Keratinocyte (primary cell): Measurements from ENCODE around the gene KSR2. TPM values are rescaled to one million over a fixed set of nuclear protein-coding genes. Genes with fewer than 3 reads are reported as not detected.

Experiments
- DNase-seq: peaks from one replicate; pipeline ENCODE4 v3.0.0-alpha.2; 2011; ENCODE audit warnings: low read depth, missing footprints, low spot score
- FAIRE-seq: peaks from 2 replicates; lab custom pipeline; 2011; peaks lifted over from hg19 to GRCh38; lab: Jason Lieb, UNC
- H2AFZ ChIP-seq: 2 replicates; pipeline ENCODE4 v1.6.0; 2012; ENCODE audit warnings: low read length, control low read depth, inconsistent platforms; ENCODE audit not compliant: control insufficient read depth
- H3K27ac ChIP-seq: 2 replicates; pipeline ENCODE4 v1.5.1; 2011; ENCODE audit warnings: low read length; ENCODE audit not compliant: control insufficient read depth, insufficient read depth
- H3K27me3 ChIP-seq: 3 replicates; pipeline ENCODE4 v1.6.0; 2011; ENCODE audit warnings: low read length; ENCODE audit not compliant: control insufficient read depth, insufficient read depth; ENCODE audit errors: extremely low read depth
- H3K36me3 ChIP-seq, 2 experiments: 2 replicates in 1 of 2; 3 replicates in 1 of 2; pipeline ENCODE4 v1.5.1; 2011; ENCODE audit warnings: low read length in 2 of 2, mild to moderate bottlenecking in 1 of 2; ENCODE audit not compliant: control insufficient read depth in 2 of 2, insufficient read depth in 2 of 2; ENCODE audit errors: extremely low read depth in 1 of 2
- H3K4me1 ChIP-seq: 3 replicates; pipeline ENCODE4 v1.5.1; 2011; ENCODE audit warnings: low read length; ENCODE audit not compliant: control insufficient read depth, insufficient read depth; ENCODE audit errors: extremely low read depth
- H3K4me2 ChIP-seq: 3 replicates; pipeline ENCODE4 v1.6.0; 2011; ENCODE audit warnings: low read depth, low read length; ENCODE audit not compliant: control insufficient read depth, insufficient read depth; ENCODE audit errors: extremely low read depth
- H3K4me3 ChIP-seq, 3 experiments: fragments of 200-600 bp in 1 of 3; sonication (generic) in 1 of 3; 2 replicates in 2 of 3; 3 replicates in 1 of 3; pipeline ENCODE4 v1.5.1; 2011 to 2016; ENCODE audit warnings: low read length in 3 of 3, mild to moderate bottlenecking in 3 of 3, control low read depth in 2 of 3, inconsistent platforms in 1 of 3, low read depth in 1 of 3, mixed read lengths in 1 of 3, mixed run types in 1 of 3, moderate library complexity in 1 of 3; ENCODE audit not compliant: control insufficient read depth in 2 of 3, insufficient read depth in 2 of 3; ENCODE audit errors: extremely low read depth in 1 of 3
- H3K79me2 ChIP-seq: 2 replicates; pipeline ENCODE4 v1.6.0; 2012; ENCODE audit warnings: low read length; ENCODE audit not compliant: control insufficient read depth, insufficient read depth
- H3K9ac ChIP-seq: 3 replicates; pipeline ENCODE4 v1.6.0; 2011; ENCODE audit warnings: low read length; ENCODE audit not compliant: control insufficient read depth, insufficient read depth; ENCODE audit errors: extremely low read depth
- H3K9me1 ChIP-seq: 3 replicates; pipeline ENCODE4 v1.6.0; 2011; ENCODE audit warnings: low read length; ENCODE audit not compliant: control insufficient read depth, insufficient read depth; ENCODE audit errors: extremely low read depth
- H3K9me3 ChIP-seq: 2 replicates; pipeline ENCODE4 v1.5.1; 2012; ENCODE audit warnings: low read depth, low read length; ENCODE audit not compliant: control insufficient read depth
- H4K20me1 ChIP-seq: 3 replicates; pipeline ENCODE4 v1.6.0; 2011; ENCODE audit warnings: low read length; ENCODE audit not compliant: control insufficient read depth, insufficient read depth; ENCODE audit errors: extremely low read depth
- CTCF ChIP-seq, 3 experiments: IDR thresholded peaks in 1 of 3; conservative IDR thresholded peaks in 1 of 3; optimal IDR thresholded peaks in 1 of 3; 2 replicates in 2 of 3; 3 replicates in 1 of 3; pipeline versions ENCODE3 to v1.5.1; 2011; ENCODE audit warnings: low read length in 3 of 3, mild to moderate bottlenecking in 3 of 3, moderate library complexity in 2 of 3, control low read depth in 1 of 3, inconsistent platforms in 1 of 3; ENCODE audit not compliant: insufficient read depth in 2 of 3; ENCODE audit errors: extremely low read depth in 1 of 3
- EZH2 ChIP-seq: IDR thresholded peaks from one replicate; pipeline ENCODE4 v1.6.1; 2012; ENCODE audit warnings: inconsistent platforms, mild to moderate bottlenecking, low read length, moderate library complexity
- dilution Hi-C: fragments of 300-500 bp; cut with MboI; formaldehyde crosslinking; loops from one replicate; pipeline ENCODE4 v1.7.0; 2020; ENCODE audit warnings: low sequenced_read_pairs; ENCODE audit not compliant: extremely low pct_ligation_motif_present
- polyA plus RNA-seq, 5 experiments: library from polyadenylated mRNA; depleted of rRNA in 3 of 5; stranded (reverse) in 3 of 5; stranded (forward) in 1 of 5; unstranded in 1 of 5; fragments of >200 nt; gene quantifications; 1 replicate in 1 of 5; 2 replicates in 3 of 5; 3 replicates in 1 of 5; pipeline versions ENCODE4 v1.2.1 to v1.2.3, GENCODE V29; 2011 to 2012; ENCODE audit warnings: missing spikeins in 2 of 5, low read depth in 1 of 5, low replicate concordance in 1 of 5

Gene KSR2
- polyA plus RNA-seq, 1 donor (not counting 4 experiments of a cell fraction or from before 2014, with no cell fraction given) = 0.01 TPM

- Histone ChIP-seq H3K4me2 (no peak overlapping the region), H3K27me3 (no peaks in the 10 kb centered on the region), H3K79me2 (no peaks in the 10 kb centered on the region), H3K9me3 (no peaks in the 10 kb centered on the region), H3K9ac (no peak overlapping the region), H4K20me1 (no peaks in the 10 kb centered on the region), H2AFZ (no peak overlapping the region), H3K4me3 (no peak overlapping the region), H3K9me1 (no peaks in the 10 kb centered on the region), H3K27ac (no peak overlapping the region), H3K4me1 (no peaks in the 10 kb centered on the region), H3K36me3 (no peaks in the 10 kb centered on the region)
- no peak for FAIRE-seq
- no peak for TF ChIP-seq CTCF (optimal IDR thresholded peaks at IDR 0.05 in 1 of 3, IDR thresholded peaks at IDR 0.05 in 1 of 3, conservative IDR thresholded peaks at IDR 0.05 in 1 of 3; ENCODE audit: extremely low read depth in 1 of 3, insufficient read depth in 2 of 3, low read length in 3 of 3)
- TF ChIP-seq EZH2 = no peak
- no peak for DNase-seq
- dilution Hi-C loops = no loop called here
Measured at GRCh38 chr12:117514016-117514415, 454.8 kb downstream of the KSR2 start.

- TF ChIP-seq EZH2 = no peak
- TF ChIP-seq CTCF (optimal IDR thresholded peaks at IDR 0.05 in 1 of 3, IDR thresholded peaks at IDR 0.05 in 1 of 3, conservative IDR thresholded peaks at IDR 0.05 in 1 of 3; ENCODE audit: extremely low read depth in 1 of 3, insufficient read depth in 2 of 3, low read length in 3 of 3) = no peak
- H3K9me1 ChIP-seq = no peaks in the 10 kb centered on the region
- no peak overlapping the region for H3K4me2 ChIP-seq
- dilution Hi-C loops = no loop called here
- H3K4me1 ChIP-seq = no peaks in the 10 kb centered on the region
- no peak overlapping the region for H3K9ac ChIP-seq
- FAIRE-seq (no peak), DNase-seq (no peak)
- H3K4me3 ChIP-seq = no peak overlapping the region
- H2AFZ ChIP-seq = no peak overlapping the region
- H3K27ac ChIP-seq = no peak overlapping the region
- no peaks in the 10 kb centered on the region for H3K27me3 ChIP-seq
- no peaks in the 10 kb centered on the region for H3K79me2 ChIP-seq
- no peaks in the 10 kb centered on the region for H3K36me3 ChIP-seq
- no peaks in the 10 kb centered on the region for H3K9me3 ChIP-seq
- no peaks in the 10 kb centered on the region for H4K20me1 ChIP-seq
Measured at GRCh38 chr12:117513353-117513752, 455.4 kb downstream of the KSR2 start.
